Caco-2 (cell line): ENCODE results near the gene CCNJL. TPM values are rescaled to one million over a fixed set of nuclear protein-coding genes. Genes with fewer than 3 reads are reported as not detected.

Experiments used
- BruUV-seq: library from RNA; stranded (reverse); fragments of 400-500 nt; replicated peaks from 2 replicates; lab custom pipeline; 2021; lab: Mats Ljungman, UMichigan
- CTCF ChIA-PET: fragments of 300-600 bp; sonication (Branson Sonifier 250); formaldehyde crosslinking; loops from one replicate; lab custom pipeline; 2022; ENCODE audit warnings: antibody characterized with exemption; lab: Charles Lee
- POLR2A ChIA-PET: fragments of 300-600 bp; sonication (Branson Sonifier 250); formaldehyde crosslinking; loops from one replicate; lab custom pipeline; 2022; ENCODE audit warnings: antibody characterized with exemption; lab: Charles Lee
- DNase-seq, 2 experiments: peaks; one replicate each; pipeline versions ENCODE4 v3.0.0 to v3.0.0-alpha.2; 2020 to 2022
- H3K27me3 ChIP-seq: replicated peaks from 2 replicates; pipeline ENCODE4 v1.6.0; 2011; ENCODE audit warnings: low read length; ENCODE audit not compliant: control insufficient read depth, insufficient read depth
- H3K36me3 ChIP-seq: 2 replicates; pipeline ENCODE4 v1.5.1; 2011; ENCODE audit warnings: low read length; ENCODE audit not compliant: control insufficient read depth, insufficient read depth
- H3K4me1 ChIP-seq: fragments of 250-450 bp; sonication (Bioruptor Pico); 2 replicates; pipeline ENCODE4 v1.5.1; 2020; ENCODE audit warnings: mild to moderate bottlenecking
- H3K4me3 ChIP-seq: 2 replicates; pipeline ENCODE4 v1.5.1; 2011; ENCODE audit warnings: low read depth, mild to moderate bottlenecking, control low read depth, low read length
- H3K9me3 ChIP-seq: fragments of 250-450 bp; sonication (Bioruptor Pico); 2 replicates; pipeline ENCODE4 v1.5.1; 2020; ENCODE audit warnings: mild to moderate bottlenecking, moderate library complexity
- H3K27ac Mint-ChIP-seq: one replicate; pipeline ENCODE4 v1.8.0; 2022; ENCODE audit warnings: mixed read lengths; ENCODE audit not compliant: unreplicated experiment
- H3K27me3 Mint-ChIP-seq: one replicate; pipeline ENCODE4 v1.8.0; 2022; ENCODE audit warnings: mixed read lengths; ENCODE audit not compliant: insufficient read depth, unreplicated experiment
- H3K36me3 Mint-ChIP-seq: one replicate; pipeline ENCODE4 v1.8.0; 2022; ENCODE audit warnings: mild to moderate bottlenecking, mixed read lengths; ENCODE audit not compliant: insufficient read depth, unreplicated experiment
- H3K4me1 Mint-ChIP-seq: one replicate; pipeline ENCODE4 v1.8.0; 2022; ENCODE audit warnings: low read depth, mixed read lengths; ENCODE audit not compliant: unreplicated experiment
- H3K4me3 Mint-ChIP-seq: one replicate; pipeline ENCODE4 v1.8.0; 2022; ENCODE audit warnings: mild to moderate bottlenecking, moderate library complexity, mixed read lengths; ENCODE audit not compliant: unreplicated experiment
- H3K9me3 Mint-ChIP-seq: one replicate; pipeline ENCODE4 v1.8.0; 2022; ENCODE audit warnings: mixed read lengths; ENCODE audit not compliant: unreplicated experiment
- CTCF ChIP-seq, 2 experiments: fragments of 200-600 bp in 1 of 2; IDR thresholded peaks; 1 replicate in 1 of 2; 2 replicates in 1 of 2; pipeline versions ENCODE4 v1.5.1 to v1.8.0; 2011 to 2022; ENCODE audit warnings: antibody characterized with exemption in 1 of 2, control low read depth in 1 of 2, inconsistent platforms in 1 of 2, low read depth in 1 of 2, low read length in 1 of 2, mild to moderate bottlenecking in 1 of 2, moderate library complexity in 1 of 2; ENCODE audit not compliant: insufficient read depth in 1 of 2, severe bottlenecking in 1 of 2, unreplicated experiment in 1 of 2
- intact Hi-C: fragments of 100-400 bp; cut with micrococcal nuclease; formaldehyde crosslinking; loops from one replicate; pipeline ENCODE4 v1.10.0; 2022; ENCODE audit not compliant: unreplicated experiment
- total RNA-seq: library from RNA; stranded (reverse); gene quantifications from 2 replicates; pipeline ENCODE4 v1.2.3, GENCODE V29; 2022

The CCNJL gene
- total RNA-seq, 1 experiment from 2014 or later: 17.4 TPM

- Histone ChIP-seq H3K9me3 (no peaks in the 10 kb centered on the region), H3K36me3 (peaks cover 9% of the 10 kb centered on the region), H3K27me3 (no peaks in the 10 kb centered on the region), H3K4me3 (no peak overlapping the region), H3K4me1 (no peaks in the 10 kb centered on the region)
- DNase-seq: no peak
- no TSS peak for BruUV-seq
- Mint-ChIP-seq H3K4me3 (no peak overlapping the region), H3K4me1 (no peaks in the 10 kb centered on the region), H3K27ac (no peak overlapping the region), H3K9me3 (no peaks in the 10 kb centered on the region), H3K27me3 (no peaks in the 10 kb centered on the region), H3K36me3 (peaks cover 4% of the 10 kb centered on the region)
- POLR2A ChIA-PET: no interaction called here
- no peak for TF ChIP-seq CTCF (IDR thresholded peaks at IDR 0.05; ENCODE audit: insufficient read depth in 1 of 2, low read depth in 1 of 2, low read length in 1 of 2, severe bottlenecking in 1 of 2, unreplicated experiment in 1 of 2)
- CTCF ChIA-PET: no interaction called here
- intact Hi-C loops: no loop called here
Measured at GRCh38 chr5:160252916-160253315, 59.4 kb downstream of the CCNJL start.

GRCh38 chr5:160251406-160252155 is 60.8 kb downstream of the CCNJL start:
- no peak for DNase-seq
- Histone ChIP-seq H3K9me3 (no peaks in the 10 kb centered on the region), H3K27me3 (no peaks in the 10 kb centered on the region), H3K36me3 (peaks cover 9% of the 10 kb centered on the region), H3K4me3 (no peak overlapping the region), H3K4me1 (no peaks in the 10 kb centered on the region)
- CTCF ChIA-PET: no interaction called here
- intact Hi-C loops: no loop called here
- TSS peak; percentile 23 for BruUV-seq
- H3K27ac Mint-ChIP-seq: no peak overlapping the region
- H3K36me3 Mint-ChIP-seq: peaks cover 14% of the 10 kb centered on the region
- H3K4me1 Mint-ChIP-seq: no peaks in the 10 kb centered on the region
- TF ChIP-seq CTCF (IDR thresholded peaks at IDR 0.05; ENCODE audit: insufficient read depth in 1 of 2, low read depth in 1 of 2, low read length in 1 of 2, severe bottlenecking in 1 of 2, unreplicated experiment in 1 of 2): no peak
- no peaks in the 10 kb centered on the region for H3K27me3 Mint-ChIP-seq
- H3K9me3 Mint-ChIP-seq: no peaks in the 10 kb centered on the region
- no peak overlapping the region for H3K4me3 Mint-ChIP-seq
- POLR2A ChIA-PET: no interaction called here

- no peaks in the 10 kb centered on the region for H3K27me3 ChIP-seq
- POLR2A ChIA-PET: no interaction called here
- Mint-ChIP-seq H3K9me3 (no peaks in the 10 kb centered on the region), H3K27me3 (no peaks in the 10 kb centered on the region), H3K27ac (no peak overlapping the region), H3K4me3 (no peak overlapping the region), H3K4me1 (no peaks in the 10 kb centered on the region), H3K36me3 (peaks cover 14% of the 10 kb centered on the region)
- intact Hi-C loops: no loop called here
- no peaks in the 10 kb centered on the region for H3K9me3 ChIP-seq
- DNase-seq: no peak
- no peak for TF ChIP-seq CTCF (IDR thresholded peaks at IDR 0.05; ENCODE audit: insufficient read depth in 1 of 2, low read depth in 1 of 2, low read length in 1 of 2, severe bottlenecking in 1 of 2, unreplicated experiment in 1 of 2)
- no peak overlapping the region for H3K4me3 ChIP-seq
- CTCF ChIA-PET: no interaction called here
- peaks cover 9% of the 10 kb centered on the region for H3K36me3 ChIP-seq
- H3K4me1 ChIP-seq: no peaks in the 10 kb centered on the region
- BruUV-seq: no TSS peak
Measured at GRCh38 chr5:160250826-160251225, 61.5 kb downstream of the CCNJL start.
